ENCODE data around the gene TSC22D3.
"Not testable (repeated sequence)": the region's sequence is repeated elsewhere in the genome, so short reads cannot be mapped to it uniquely, and the experiment has no call there.

Gene TSC22D3

GRCh38 chrX:107775734-107776511 lies at the start of gene TSC22D3:
Gene TSC22D3, minus strand, starts transcription at chrX:107775787. Its CDS starts 368 bp downstream, at chrX:107775419.
- DNase-seq: peak; percentile 67

- DNase-seq: peak; percentile 65
Observed at GRCh38 chrX:107823456-107823855, 47.9 kb upstream of the TSC22D3 start.

- DNase-seq: no peak
Observed at GRCh38 chrX:107823042-107823441, 47.5 kb upstream of the TSC22D3 start.

- no peak for DNase-seq
Observed at GRCh38 chrX:107818900-107819521, 43.4 kb upstream of the TSC22D3 start.

GRCh38 chrX:107810053-107810452 lies 34.5 kb upstream of the TSC22D3 start:
- not testable (repeated sequence) for DNase-seq

GRCh38 chrX:107805179-107805578 lies 29.6 kb upstream of the TSC22D3 start:
- DNase-seq: no peak

GRCh38 chrX:107804427-107804826 lies 28.8 kb upstream of the TSC22D3 start:
- DNase-seq: no peak

- no peak for DNase-seq
Observed at GRCh38 chrX:107787827-107788226, 12.2 kb upstream of the TSC22D3 start.

- DNase-seq: no peak
Observed at GRCh38 chrX:107780525-107780924, 4.9 kb upstream of the TSC22D3 start.

- no peak for DNase-seq
Observed at GRCh38 chrX:107777536-107777832, 1.9 kb upstream of the TSC22D3 start, which contains the start of gene NCBP2L. Gene NCBP2L, plus strand, starts transcription at chrX:107777733. Its CDS starts 16,488 bp downstream, at chrX:107794221.

- peak; percentile 65 for DNase-seq
Observed at GRCh38 chrX:107776649-107777535, 1.3 kb upstream of the TSC22D3 start.

- DNase-seq: no peak
Observed at GRCh38 chrX:107775000-107775733, 420 bp downstream of the TSC22D3 start.

- DNase-seq: no peak
Observed at GRCh38 chrX:107773906-107774435, 1.6 kb downstream of the TSC22D3 start.

GRCh38 chrX:107773206-107773605 lies 2.4 kb downstream of the TSC22D3 start:
- no peak for DNase-seq

- DNase-seq: no peak
Observed at GRCh38 chrX:107769581-107770317, 5.8 kb downstream of the TSC22D3 start.

- no peak for DNase-seq
Observed at GRCh38 chrX:107768051-107768450, 7.5 kb downstream of the TSC22D3 start.

- peak; percentile 48 for DNase-seq
Observed at GRCh38 chrX:107766470-107767150, 9.0 kb downstream of the TSC22D3 start.

GRCh38 chrX:107764845-107765608 lies 10.6 kb downstream of the TSC22D3 start:
- DNase-seq: no peak

- no peak for DNase-seq
Observed at GRCh38 chrX:107763647-107764046, 11.9 kb downstream of the TSC22D3 start.

Measured in NCI-H226 (cell line).